Measurements from ENCODE around the gene PRMT9.

PRMT9 gene

GRCh38 chr4:147617841-147618691 lies 65.9 kb downstream of the PRMT9 start:
- no peak for DNase-seq

- peak; percentile 97 for DNase-seq
Measured at GRCh38 chr4:147617173-147617840, 66.7 kb downstream of the PRMT9 start, which contains the start of gene TMEM184C. Gene TMEM184C, plus strand, starts transcription at chr4:147617397. Its CDS starts 560 bp downstream, at chr4:147617957.

- DNase-seq = no peak
Measured at GRCh38 chr4:147616849-147617172, 67.2 kb downstream of the PRMT9 start.

- no peak for DNase-seq
Measured at GRCh38 chr4:147610686-147611085, 73.3 kb downstream of the PRMT9 start.

- no peak for DNase-seq
Measured at GRCh38 chr4:147607471-147607870, 76.5 kb downstream of the PRMT9 start.

GRCh38 chr4:147605499-147605898 lies 78.5 kb downstream of the PRMT9 start:
- no peak for DNase-seq

GRCh38 chr4:147599769-147600168 lies 84.2 kb downstream of the PRMT9 start:
- no peak for DNase-seq

GRCh38 chr4:147599206-147599605 lies 84.8 kb downstream of the PRMT9 start:
- no peak for DNase-seq

- DNase-seq = no peak
Measured at GRCh38 chr4:147597561-147597960, 86.4 kb downstream of the PRMT9 start.

GRCh38 chr4:147596981-147597380 lies 87.0 kb downstream of the PRMT9 start:
- no peak for DNase-seq

- DNase-seq = no peak
Measured at GRCh38 chr4:147596377-147596776, 87.6 kb downstream of the PRMT9 start.

- no peak for DNase-seq
Measured at GRCh38 chr4:147594578-147594977, 89.4 kb downstream of the PRMT9 start.

GRCh38 chr4:147594107-147594506 lies 89.9 kb downstream of the PRMT9 start:
- DNase-seq = no peak

- peak; percentile 63 for DNase-seq
Measured at GRCh38 chr4:147591106-147591505, 92.9 kb downstream of the PRMT9 start.

GRCh38 chr4:147590249-147590920 lies 93.6 kb downstream of the PRMT9 start:
- DNase-seq = peak; percentile 70

- no peak for DNase-seq
Measured at GRCh38 chr4:147589586-147589985, 94.4 kb downstream of the PRMT9 start.
